ENCODE data around the gene CCDC121.
A peak's percentile ranks its signal among the peaks of the same experiment; 100 is the strongest.
"Not testable (repeated sequence)": the region's sequence is repeated elsewhere in the genome, so short reads cannot be mapped to it uniquely, and the experiment has no call there.

The CCDC121 gene

DNA sequence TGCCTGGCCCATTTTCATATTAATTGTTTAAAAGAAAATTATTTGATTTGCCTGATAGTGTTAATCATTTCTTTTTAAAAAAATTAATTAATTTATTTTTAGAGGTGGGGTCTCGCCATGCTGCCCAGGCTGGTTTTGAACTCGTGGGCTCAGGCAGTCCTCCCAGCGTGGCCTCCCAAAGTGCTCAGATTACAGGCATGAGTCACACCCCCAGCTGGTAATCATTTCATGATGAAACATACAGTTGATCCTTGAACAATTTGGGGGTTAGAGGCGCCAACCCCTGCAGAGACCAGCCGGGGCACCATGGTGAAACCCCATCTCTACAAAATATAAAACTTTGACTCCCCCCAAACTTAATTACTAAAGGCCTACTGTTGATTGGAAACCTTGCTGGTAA lies 8.0 kb upstream of the CCDC121 start:
- no peak for DNase-seq (ENCODE audit: low read depth)

DNA sequence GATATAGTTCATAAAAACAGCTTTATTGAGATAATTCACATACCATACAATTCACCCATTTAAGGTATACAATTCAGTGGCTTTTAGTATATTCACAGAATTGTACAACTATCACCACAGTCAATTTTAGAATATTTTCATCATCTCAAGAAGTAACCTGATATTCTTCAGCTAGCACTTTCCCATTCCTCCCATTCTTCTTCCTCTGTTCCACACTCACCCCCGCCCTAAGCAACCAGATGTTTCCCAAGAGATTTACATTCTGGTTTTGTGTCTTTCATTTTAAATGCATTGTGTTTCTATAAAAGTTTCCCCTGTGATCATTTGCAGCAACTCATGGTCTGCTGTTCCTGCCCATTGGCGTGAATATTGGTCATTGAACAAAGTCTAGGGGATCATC lies 5.5 kb upstream of the CCDC121 start:
- no peak for DNase-seq (ENCODE audit: low read depth)

DNA sequence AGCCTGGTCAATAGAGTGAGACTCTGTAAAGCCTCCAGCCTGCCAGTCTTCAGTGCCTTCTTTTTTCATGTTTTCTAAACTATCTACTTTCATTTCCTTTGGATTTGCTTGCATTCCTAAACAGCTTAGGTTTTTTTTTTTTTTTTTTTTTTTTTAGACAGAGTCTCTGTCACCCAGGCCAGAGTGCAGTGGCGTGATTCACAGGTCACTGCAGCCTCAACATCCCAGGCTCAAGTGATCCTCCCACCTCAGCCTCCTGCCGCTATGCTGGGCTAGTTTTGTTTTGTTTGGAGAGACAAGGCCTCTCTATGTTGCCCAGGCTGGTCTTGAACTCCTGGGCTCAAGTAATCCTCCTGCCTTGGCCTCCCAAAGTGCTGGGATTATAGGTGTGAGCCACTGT lies 1.4 kb upstream of the CCDC121 start:
- DNase-seq (ENCODE audit: low read depth), result not testable (repeated sequence)

DNA sequence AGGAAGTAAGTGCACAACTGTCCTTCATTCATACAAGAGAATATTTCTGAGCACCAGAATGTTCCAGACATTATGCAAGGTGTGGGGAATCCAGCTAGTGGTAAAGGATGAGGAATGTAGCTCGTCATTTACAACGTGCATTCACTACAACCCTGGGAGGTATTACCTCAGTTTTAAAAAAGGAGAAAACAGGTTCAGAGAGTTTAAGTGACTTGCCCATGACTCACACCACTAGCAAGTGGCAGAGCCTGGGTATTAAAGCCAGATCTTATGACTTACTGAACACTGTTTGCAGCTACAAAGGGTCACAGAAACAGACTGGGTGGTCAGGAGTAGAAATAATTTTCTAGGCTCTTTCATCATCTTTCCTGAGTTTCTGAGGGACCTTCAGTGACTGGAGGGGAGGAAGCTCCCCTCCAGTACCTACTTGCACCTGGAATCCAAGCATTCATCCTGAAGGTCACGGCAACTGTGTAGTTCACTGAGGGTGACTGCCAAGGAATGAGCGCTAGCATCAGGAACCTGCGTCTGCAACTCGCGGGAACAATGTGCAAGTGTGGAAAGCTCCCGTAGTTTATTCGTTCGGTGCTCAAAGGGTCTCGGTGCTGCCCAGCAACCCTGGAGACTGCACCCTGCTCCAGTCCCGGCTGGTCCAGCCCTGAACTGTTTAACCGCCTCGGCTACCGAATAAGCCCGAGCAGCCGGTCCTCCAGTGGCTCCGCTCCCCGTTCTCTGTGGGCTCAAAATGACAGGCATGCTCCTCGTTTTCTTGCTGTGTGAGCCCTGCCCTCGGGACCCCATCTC lies 647 bp downstream of the CCDC121 start:
- DNase-seq (ENCODE audit: low read depth), result no peak

DNA sequence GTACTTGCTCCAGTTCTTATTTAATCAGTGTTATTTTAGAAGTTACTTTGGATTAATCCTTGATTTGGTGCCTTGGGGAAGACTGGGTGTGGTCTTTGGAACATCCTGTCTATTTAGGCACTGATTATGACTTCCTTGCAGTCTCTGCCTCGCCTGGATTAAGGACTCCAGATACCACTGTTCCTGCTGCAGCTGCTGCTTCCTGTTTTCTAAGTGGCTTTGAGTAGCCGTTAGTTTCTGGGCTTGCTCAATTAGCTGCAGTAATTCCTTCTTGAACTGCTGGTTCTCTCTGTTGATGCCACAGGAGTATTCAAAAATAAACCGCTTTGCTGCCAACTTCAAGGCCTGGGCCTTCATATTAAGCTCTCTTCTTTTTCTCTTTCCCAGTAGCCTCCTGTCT lies 1.9 kb downstream of the CCDC121 start:
- not testable (repeated sequence) for DNase-seq (ENCODE audit: low read depth)

DNA sequence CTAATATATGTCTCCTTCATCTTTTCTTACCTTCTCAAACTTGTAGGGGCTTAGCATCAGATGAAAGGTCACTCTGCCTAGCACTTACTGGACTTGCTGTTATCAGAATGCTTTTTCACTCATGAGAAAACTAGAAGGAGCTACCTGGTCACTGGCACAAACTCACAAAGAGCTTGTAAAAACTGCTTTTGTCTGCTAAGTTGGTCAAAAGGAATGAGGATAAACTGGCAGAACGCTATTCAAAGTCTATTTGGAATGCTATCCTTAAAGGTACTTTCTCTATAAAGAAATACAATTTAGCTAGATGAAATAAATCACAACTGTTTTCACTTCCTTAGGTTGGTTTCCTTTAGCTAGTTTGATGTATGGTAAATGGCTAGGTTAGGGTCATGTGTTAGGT lies 2.5 kb downstream of the CCDC121 start:
- DNase-seq (ENCODE audit: low read depth), result not testable (repeated sequence)

DNA sequence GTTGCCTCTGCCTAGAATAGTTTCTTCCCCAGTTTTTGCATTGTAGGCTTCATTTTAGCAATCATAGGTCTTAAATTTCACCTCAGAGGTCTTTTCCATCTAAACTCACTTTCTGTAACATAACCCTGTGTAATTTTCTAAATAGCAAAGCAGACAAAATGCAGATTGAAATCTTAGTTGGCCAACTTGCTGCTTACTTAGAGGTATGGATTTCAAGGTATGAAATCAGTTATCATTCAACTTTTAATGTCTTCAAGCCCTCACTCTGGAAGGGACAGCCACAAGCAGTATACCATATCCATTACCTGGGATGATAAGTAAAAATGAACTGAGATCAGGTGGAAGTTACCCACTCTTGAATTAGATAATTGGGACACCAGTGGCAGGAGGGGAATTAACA lies 3.9 kb downstream of the CCDC121 start:
- DNase-seq (ENCODE audit: low read depth), result no peak

DNA sequence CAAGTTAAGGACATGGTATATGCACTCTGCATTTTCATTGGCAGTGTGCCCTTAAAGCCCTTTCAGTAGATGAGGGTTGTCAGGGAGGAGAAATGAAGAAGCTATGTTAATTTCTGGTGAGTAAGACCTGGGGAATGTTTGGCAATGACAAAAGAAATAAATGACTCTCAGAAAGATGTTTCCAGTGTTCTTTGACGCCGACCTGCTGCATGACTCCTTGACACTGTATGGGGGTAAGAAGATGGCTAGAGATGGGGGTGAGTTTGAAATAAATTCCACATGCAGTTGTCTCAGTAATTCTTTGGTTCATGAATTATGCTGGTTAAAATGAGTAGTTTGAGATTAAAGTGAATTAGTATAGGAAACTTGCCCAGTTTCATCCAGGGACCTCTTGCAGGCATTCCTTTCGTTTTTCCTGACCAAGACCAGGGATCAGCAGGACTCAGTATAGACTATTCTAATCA lies 5.9 kb downstream of the CCDC121 start:
- no peak for DNase-seq (ENCODE audit: low read depth)

DNA sequence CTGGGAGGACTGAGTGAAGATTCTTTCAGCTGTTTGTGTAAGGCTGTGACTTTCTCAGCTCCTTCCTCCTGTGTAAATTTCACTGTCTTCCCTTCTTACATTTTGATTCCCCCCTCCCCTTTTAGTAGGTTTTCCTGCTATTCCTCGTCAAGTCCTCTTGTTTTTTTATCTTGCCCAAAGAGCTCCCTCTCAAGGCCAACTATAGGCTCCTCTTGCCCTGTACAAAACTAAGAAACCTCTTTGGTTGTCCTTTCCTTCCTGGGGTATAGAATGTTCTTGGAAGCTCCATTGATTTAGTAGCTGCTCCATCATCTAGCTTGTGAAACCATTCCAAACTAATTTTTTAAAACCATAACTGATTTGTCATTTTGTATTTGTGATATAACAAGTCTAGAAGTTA lies 7.3 kb downstream of the CCDC121 start:
- DNase-seq (ENCODE audit: low read depth), result no peak

DNA sequence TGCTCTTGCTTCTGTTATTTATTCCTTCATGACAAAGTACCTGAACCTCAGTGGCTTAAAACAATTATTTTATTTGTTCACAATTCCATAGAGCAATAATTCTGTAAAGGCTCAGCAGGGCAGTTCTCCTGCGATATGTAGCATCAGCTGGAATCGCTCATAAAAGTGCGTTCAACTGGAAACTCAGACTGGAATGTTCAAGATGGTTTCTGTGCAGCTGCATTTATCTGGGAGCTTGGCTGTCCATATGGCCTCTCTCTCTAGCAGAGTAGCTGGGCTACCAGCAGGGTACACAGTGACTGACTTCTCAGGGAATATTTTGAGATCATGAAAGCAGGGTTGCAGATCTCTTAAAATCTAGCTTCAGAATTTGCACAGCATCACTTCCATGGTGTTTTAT lies 13.5 kb downstream of the CCDC121 start:
- no peak for DNase-seq (ENCODE audit: low read depth)

DNA sequence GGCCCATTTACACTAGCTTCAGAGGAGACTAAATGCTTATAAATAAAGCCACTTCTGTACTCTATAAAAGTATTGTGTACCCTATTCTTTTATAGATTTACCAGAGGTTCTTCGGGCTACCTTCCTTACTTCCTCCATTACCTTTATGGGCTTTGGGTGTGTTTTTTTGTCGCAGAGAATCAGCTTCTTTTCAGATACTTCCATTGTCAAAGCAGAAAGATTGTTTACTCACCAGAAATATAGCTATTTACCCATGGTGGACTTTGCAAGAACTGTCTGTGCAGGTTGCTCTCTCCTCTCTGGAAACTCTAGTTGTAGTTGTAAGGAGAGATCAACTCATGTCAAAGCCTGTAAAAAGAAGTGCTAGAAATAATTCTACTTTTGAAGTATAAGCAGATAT lies 14.8 kb downstream of the CCDC121 start:
- no peak for DNase-seq (ENCODE audit: low read depth)

DNA sequence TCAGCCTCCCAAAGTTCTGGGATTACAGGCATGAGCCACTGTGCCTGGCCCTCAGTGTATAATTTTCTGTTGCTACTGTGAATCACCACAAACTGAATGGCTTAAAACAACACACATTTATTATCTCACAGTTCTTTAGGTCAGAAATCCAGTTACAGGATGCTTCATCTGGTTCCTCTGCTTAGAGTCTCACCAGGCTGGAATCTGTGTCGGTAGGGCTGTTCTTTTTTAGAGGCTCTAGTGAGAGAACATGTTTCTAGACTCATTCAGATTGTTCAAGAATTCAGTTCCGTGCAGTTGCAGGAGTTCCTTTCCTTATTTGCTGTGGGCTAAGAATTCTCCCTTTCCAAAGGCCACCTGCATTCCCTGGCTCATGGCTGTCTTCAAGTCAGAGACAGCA lies 22.2 kb downstream of the CCDC121 start:
- DNase-seq (ENCODE audit: low read depth), result no peak

DNA sequence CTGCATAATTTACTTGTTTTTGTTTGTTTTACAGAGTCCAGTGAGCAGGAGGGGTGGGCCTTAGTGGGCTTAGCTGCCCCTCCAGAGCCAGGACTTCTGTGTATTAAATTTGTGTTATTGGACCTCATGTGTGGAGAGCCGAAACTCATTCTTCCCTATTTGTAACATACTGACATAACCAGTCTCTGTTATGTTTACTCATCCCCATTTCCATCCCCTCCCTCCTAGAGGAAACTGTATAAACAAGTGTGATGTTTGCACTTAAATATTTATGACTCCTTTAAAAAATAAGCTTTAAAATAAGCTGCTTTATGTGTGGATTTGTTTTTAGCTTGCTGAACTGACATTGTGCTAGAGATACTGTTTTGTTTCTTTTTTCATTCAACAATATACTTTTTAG lies 32.2 kb downstream of the CCDC121 start:
- DNase-seq (ENCODE audit: low read depth), result no peak

DNA sequence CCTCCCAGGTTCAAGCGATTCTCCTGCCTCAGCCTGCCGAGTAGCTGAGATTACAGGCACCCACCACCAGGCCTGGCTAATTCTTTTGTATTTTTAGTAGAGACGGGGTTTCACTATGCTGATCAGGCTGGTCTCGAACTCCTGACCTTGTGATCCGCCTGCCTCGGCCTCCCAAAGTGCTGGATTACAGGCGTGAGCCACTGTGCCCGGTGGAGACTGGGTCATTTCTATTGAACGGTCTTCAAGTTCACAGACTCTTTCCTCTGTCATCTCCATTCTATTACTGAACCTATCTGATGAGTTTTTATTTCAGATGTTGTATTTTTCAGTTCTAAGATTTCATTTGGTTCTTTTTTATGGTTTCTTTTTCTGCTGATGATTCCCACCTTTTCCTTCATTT lies 33.4 kb downstream of the CCDC121 start:
- not testable (repeated sequence) for DNase-seq (ENCODE audit: low read depth)

DNA sequence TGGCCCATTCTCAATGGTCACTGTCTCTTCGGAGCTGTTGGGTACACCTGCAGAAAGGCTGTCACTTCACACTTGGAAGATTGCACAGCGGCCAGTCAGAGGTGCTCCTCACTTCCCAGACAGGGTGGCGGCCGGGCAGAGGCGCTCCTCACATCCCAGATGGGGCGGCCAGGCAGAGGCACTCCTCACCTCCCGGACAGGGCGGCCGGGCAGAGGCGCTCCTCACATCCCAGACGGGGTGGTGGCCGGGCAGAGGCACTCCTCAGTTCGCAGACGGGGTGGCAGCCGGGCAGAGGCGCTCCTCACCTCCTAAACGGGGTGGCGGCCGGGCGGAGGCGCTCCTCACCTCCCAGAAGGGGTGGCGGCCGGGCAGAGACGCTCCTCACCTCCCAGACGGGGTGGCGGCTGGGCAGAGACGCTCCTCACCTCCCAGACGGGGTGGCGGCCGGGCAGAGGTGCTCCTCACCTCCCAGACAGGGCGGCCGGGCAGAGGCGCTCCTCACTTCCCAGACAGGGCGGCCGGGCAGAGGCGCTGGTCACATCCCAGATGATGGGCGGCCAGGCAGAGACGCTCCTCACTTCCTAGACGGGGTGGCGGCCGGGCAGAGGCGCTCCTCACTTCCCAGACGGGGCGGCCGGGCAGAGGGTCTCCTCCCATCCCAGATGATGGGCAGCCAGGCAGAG lies 34.6 kb downstream of the CCDC121 start:
- DNase-seq (ENCODE audit: low read depth), result not testable (repeated sequence)

DNA sequence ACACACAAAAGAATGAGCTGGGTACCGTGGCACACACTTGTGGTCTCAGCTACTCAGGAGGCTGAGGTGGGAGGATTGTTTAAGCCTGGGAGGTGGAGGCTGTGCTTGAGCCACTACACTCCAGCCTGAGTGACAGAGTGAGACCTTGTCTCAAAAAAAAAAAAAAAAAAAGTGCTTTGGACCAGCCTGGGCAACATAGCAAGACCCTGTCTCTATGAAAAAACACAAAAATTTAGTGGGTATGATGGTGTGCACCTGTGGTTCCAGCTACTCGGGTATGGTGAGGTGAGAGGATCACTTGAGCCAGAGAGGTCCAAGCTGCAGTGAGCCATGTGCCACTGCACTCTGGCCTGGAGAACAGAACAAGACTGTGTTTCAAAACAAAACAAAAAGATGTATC lies 35.6 kb downstream of the CCDC121 start:
- DNase-seq (ENCODE audit: low read depth), result no peak

DNA sequence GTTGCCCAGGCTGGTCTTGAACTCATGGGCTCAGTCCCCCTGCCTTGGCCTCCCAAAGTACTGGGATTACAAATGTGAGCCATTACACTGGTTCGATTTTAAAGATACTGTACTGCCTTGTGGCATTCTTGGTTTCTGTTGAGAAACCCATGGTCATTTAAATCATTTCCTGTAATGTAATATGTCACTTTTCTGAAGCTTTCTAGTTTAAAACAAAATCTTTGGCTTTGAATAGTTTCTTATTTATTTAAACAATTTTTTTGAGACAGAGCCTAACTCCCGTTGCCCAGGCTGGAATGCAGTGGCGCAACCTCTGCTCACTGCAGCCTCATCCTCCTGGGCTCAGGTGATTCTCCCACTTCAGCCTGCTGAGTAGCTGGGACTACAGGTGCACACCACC lies 37.1 kb downstream of the CCDC121 start:
- no peak for DNase-seq (ENCODE audit: low read depth)

DNA sequence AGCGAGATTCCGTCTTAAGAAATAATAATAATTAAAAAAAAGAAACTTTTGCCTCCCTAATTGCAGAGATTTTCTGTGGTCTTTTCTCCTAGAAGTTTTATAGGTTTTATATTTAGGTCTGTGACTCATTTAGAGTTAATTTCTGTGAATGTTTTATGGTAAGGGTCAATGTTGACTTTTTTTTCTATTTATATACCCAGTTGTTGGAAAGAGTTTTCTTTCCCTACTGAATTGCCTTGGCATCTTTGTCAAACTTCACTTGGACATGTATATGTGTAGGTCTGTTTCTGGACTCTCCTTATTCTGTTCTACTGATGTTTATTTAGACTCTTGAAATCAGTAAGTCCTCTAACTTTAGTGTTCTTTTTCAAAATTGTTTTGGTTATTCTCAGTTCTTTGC lies 40.5 kb downstream of the CCDC121 start:
- no peak for DNase-seq (ENCODE audit: low read depth)

DNA sequence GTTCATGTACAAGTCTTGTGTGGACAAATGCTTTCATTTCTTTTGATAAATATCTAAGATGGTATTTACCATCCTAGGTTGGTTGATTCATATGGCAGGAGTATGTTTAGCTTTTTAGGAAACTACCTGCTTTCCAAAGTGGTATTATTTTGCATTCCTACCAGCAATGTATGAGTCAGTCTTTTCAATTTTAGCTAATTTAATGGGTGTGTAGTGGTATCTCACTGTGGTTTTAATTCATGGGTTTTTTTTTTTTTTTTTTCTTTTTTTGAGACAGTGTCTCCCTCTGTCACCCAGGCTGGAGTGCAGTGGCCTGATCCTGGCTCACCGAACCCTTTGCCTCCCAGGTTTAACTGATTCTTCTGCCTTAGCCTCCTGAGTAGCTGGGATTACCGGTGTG lies 41.8 kb downstream of the CCDC121 start:
- DNase-seq (ENCODE audit: low read depth), result no peak

DNA sequence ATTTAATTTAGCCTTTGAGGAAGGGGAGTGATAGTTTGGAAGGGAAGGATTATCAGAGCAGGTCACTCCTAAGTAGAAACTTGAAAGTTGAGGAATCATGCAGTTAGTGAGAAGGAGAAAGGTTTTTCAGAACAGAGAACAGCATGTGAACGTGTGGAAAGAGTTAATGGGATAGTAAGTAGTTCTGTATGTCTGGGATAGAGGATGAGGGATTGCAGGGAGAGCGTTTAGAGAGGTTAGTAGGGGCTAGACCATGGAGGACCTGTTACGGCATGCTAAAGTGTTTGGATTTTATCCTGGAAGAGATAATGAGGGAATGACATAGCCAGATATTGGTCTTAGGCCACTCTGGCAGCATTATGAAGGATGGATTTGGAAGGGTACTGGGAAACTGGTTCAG lies 44.2 kb downstream of the CCDC121 start:
- DNase-seq (ENCODE audit: low read depth), result no peak

DNA sequence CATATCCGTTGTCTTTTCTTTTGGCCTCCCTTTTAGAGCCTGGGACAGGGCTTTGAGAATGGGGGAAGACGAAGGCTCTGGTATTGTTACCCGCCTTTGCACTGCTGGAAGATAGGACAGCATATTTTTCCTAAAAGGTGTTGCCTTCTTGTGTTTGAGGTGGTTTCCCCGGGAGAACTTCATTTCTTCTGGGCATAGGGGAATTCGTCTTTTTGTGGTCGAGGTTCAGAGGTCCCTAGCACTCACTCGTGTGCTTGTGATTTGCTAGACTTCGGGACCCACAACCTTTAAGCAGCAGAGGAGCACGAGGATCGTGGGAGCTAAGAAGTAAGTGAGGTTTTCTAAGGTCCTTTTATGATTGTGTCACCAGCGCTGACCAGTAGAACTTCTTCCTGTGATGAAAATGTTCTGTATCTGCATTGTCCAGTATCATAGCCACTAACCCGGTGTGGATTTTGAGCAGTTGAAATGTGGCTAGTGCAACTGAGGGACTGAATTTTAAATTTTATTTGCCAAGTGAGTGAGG lies 45.4 kb downstream of the CCDC121 start:
- DNase-seq (ENCODE audit: low read depth), result no peak

DNA sequence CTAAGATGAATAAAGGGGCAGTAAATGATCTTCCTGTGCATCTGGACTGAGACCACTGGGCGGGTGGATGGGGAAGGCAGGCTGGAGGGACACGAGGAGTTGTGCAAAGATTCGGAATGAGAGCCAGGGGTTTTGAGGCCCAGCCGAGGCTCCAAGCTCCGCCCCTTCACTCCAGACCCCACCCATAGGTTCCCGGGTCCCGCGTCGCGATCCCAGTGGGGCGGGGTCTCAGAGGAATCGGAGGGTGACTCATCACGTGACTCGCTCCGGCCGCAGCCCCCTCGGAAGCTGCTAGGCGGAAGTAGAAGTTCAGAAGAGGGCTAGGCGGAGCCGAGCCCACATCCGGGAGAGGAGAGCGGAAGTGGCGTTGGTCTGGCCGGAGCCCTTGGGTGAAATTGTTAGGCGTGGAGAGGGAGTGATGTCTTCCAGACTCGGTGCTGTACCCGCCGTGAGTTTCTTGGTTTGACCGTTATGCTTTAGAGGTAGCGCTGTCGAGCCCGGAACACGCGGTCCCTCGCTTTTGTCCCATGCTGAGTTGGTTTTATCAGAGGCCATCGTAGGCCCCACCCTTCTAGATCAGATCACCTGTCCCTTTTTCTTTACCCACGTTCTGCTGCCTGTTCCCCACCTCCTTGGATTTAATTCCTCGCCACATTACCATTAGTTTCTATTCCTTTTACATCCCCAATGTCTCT lies 46.0 kb downstream of the CCDC121 start, which contains the start of gene ZNF512:
Gene ZNF512 (plus strand): TSS at position 348 of the 695 bp plus-strand sequence. CDS start 71 bp downstream, at position 419.
- DNase-seq (ENCODE audit: low read depth), result peak; percentile 53

All from T follicular helper cell (primary cell).